Retinal pigment epithelial cell (primary cell): ENCODE results near the gene FAM181A.

Experiments used
- DNase-seq: peaks from one replicate; pipeline ENCODE4 v3.0.0-alpha.2; 2010; ENCODE audit warnings: low read depth
- H3K4me3 ChIP-seq: 2 replicates; pipeline ENCODE4 v1.5.1; 2011; ENCODE audit warnings: mild to moderate bottlenecking, low read length, control low read depth, moderate library complexity
- TF ChIP-seq, protein P1 (sequence below): conservative IDR thresholded peaks from 2 replicates; pipeline ENCODE4 v1.5.1; 2011; ENCODE audit warnings: low read depth, low read length, control low read depth, inconsistent platforms

Gene FAM181A

GRCh38 chr14:93926873-93927799 lies at the start of gene FAM181A:
FAM181A (plus strand) TSS chr14:93927344; CDS start chr14:93928286, 942 bp downstream.
- H3K4me3 ChIP-seq = no peak within 1 kb of the TSS
- DNase-seq = no peak
- TF ChIP-seq, protein P1, sequence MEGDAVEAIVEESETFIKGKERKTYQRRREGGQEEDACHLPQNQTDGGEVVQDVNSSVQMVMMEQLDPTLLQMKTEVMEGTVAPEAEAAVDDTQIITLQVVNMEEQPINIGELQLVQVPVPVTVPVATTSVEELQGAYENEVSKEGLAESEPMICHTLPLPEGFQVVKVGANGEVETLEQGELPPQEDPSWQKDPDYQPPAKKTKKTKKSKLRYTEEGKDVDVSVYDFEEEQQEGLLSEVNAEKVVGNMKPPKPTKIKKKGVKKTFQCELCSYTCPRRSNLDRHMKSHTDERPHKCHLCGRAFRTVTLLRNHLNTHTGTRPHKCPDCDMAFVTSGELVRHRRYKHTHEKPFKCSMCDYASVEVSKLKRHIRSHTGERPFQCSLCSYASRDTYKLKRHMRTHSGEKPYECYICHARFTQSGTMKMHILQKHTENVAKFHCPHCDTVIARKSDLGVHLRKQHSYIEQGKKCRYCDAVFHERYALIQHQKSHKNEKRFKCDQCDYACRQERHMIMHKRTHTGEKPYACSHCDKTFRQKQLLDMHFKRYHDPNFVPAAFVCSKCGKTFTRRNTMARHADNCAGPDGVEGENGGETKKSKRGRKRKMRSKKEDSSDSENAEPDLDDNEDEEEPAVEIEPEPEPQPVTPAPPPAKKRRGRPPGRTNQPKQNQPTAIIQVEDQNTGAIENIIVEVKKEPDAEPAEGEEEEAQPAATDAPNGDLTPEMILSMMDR = no peak

DNA sequence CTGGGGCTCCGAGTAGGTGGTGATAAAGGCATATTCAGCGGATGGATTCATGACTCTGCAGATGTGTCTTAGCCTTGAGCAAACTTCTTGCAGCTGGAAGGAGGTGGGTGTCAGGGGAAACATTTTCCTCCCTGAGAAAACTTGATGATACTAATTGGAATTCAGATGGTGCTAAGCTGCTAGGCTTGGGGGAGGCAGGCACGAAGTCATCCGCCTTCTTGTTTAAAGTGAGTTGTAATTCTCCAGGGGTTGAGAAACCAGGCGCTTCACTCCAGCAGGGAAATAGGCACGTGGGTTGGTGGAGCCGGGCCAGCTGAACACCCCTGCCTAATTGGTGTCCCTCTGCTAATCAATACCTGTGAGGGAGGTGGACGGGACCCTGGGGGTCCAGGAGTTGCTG lies 48.9 kb upstream of the FAM181A start:
- no peak for DNase-seq
- TF ChIP-seq, protein P1 = no peak
- H3K4me3 ChIP-seq = no peak overlapping the region

GRCh38 chr14:93878871-93879270 lies 48.3 kb upstream of the FAM181A start:
- no peak overlapping the region for H3K4me3 ChIP-seq
- TF ChIP-seq, protein P1 = no peak
- DNase-seq = no peak

GRCh38 chr14:93879362-93879983 lies 47.7 kb upstream of the FAM181A start:
- no peak overlapping the region for H3K4me3 ChIP-seq
- no peak for DNase-seq
- TF ChIP-seq, protein P1 = no peak

DNA sequence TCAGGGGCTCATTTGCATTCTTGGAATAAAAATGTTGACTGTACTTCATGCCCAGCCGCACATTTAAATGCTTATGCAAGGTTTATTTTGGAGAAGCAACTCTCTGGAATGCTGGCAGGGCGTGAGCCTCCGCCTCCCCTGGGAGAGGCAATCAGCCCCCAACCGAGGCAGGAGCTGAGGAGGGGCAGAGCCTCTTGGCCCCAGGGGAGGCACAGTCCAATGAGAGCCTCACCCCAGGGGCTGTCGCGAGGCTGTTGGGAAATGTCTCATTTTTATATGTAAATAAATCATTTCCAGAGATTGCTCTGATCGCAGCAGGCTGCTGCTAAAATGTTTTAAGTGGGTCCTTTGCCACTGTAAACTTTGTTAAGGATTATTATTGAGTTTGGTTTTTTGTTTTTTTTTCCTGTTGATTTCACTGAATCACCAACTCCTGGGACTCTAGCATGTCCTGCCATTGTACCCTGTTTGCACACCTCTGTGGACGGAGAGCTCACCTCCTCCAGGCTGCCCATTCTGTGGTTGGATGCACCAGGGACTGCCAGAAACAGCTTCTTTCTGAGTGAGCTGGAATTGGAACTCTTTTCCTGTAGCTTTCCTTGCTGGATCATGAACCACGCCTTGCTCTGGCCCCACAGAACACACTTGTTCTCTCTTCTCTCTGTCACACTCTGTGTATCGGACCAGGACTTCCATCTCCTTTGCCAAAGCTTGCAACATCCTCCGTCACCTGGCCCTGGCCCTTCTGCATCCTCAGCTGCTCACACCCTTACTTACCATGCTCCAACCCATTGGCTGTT lies 46.9 kb upstream of the FAM181A start:
- H3K4me3 ChIP-seq = no peak overlapping the region
- DNase-seq = no peak
- TF ChIP-seq, protein P1 = no peak

DNA sequence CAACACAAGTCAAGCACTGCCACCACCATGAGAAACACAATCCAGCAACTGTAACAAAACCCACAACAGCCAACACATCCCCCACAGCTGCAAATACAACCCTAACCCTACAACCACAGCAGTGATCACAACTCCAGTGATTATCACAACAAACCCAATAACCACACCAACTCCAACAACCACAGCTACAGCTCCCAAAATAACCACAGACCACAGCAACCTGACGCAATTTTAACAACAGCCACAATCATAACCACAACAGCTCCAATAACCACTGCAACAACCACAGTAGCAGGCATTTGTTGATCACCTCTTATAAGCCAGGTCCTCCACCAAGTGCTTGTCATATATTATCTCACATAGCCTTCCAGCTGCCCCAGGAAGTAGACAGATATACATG lies 42.2 kb upstream of the FAM181A start:
- TF ChIP-seq, protein P1 = no peak
- no peak overlapping the region for H3K4me3 ChIP-seq
- no peak for DNase-seq
